Central memory CD8-positive, alpha-beta T cell (primary cell): ENCODE data around the gene SEMG2.

Source experiments
- ATAC-seq: fragments of 150-1000 bp; cut with Tn5 transposase; replicated peaks from 2 replicates; pipeline ENCODE4 v1.10.0; 2022; ENCODE audit warnings: mild to moderate bottlenecking, moderate FRiP score, moderate number of reproducible peaks; ENCODE audit not compliant: poor library complexity, severe bottlenecking; ENCODE audit errors: extremely low read depth
- DNase-seq, 2 donors: peaks; one replicate each; pipeline ENCODE4 v3.0.0; 2021; ENCODE audit warnings: low spot score in 2 of 2
- H3K27ac Mint-ChIP-seq: one replicate; pipeline ENCODE4 v1.8.0; 2022; ENCODE audit warnings: low read depth, mild to moderate bottlenecking, moderate library complexity, mixed read lengths
- H3K27me3 Mint-ChIP-seq: one replicate; pipeline ENCODE4 v1.8.0; 2022; ENCODE audit warnings: mixed read lengths
- H3K36me3 Mint-ChIP-seq: one replicate; pipeline ENCODE4 v1.8.0; 2022; ENCODE audit warnings: mild to moderate bottlenecking, moderate library complexity, mixed read lengths; ENCODE audit not compliant: insufficient read depth
- H3K4me1 Mint-ChIP-seq: one replicate; pipeline ENCODE4 v1.8.0; 2022; ENCODE audit warnings: mixed read lengths
- H3K4me3 Mint-ChIP-seq: one replicate; pipeline ENCODE4 v1.8.0; 2022; ENCODE audit warnings: mild to moderate bottlenecking, moderate library complexity, mixed read lengths
- H3K9me3 Mint-ChIP-seq: one replicate; pipeline ENCODE4 v1.8.0; 2022; ENCODE audit warnings: mixed read lengths

Gene SEMG2

DNA sequence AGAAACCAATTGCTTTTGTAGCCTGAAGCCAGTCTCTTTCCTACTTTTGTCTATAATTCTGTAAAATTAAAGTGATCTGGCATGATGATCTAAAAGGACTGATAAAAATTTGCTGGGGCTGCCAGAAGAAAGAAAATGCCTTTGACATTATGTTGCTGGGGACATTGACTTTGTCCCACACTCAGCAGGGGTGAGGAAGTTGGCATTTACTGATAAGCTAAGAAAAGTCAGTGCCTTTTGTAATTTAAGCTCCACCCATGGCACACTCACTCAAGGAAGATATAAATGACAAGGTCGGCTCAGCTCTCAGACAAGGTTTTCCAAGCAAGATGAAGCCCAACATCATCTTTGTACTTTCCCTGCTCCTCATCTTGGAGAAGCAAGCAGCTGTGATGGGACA, 14.4 kb upstream of the SEMG2 start, which contains the start of gene SEMG1:
TSS of gene SEMG1 (plus strand) at position 309 of the 400 bp plus-strand sequence. CDS start at position 330, 21 bp downstream.
- no peak within 1 kb of the TSS for H3K27ac Mint-ChIP-seq
- ATAC-seq, result no peak
- H3K36me3 Mint-ChIP-seq, result no peaks in the 10 kb centered on the region
- no peak within 1 kb of the TSS for H3K4me3 Mint-ChIP-seq
- peaks cover 6% of the 10 kb centered on the region for H3K9me3 Mint-ChIP-seq
- DNase-seq, result no peak
- H3K27me3 Mint-ChIP-seq, result peaks cover 81% of the 10 kb centered on the region
- H3K4me1 Mint-ChIP-seq, result no peaks in the 10 kb centered on the region

DNA sequence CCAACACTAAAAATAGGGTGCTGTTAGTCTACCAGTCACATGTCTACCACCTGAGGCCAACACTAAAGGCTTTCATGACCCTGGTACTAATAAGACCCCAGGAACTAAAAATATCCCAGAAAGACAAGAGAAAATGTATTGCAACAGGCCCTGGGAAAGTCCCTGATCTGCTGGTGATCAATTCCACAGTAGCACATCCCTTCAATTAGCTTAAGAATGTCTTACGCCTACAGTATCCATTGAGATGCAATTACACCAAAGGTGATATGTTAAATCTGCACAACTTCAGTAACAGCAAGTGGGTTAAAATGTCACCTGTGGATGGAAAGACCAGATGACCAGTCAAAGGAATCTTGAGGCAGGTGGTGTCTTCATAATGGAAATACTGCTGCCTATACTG, 11.2 kb upstream of the SEMG2 start:
- ATAC-seq (no peak), DNase-seq (no peak)
- no peak overlapping the region for H3K4me3 Mint-ChIP-seq
- H3K27me3 Mint-ChIP-seq, result peaks cover 73% of the 10 kb centered on the region
- H3K4me1 Mint-ChIP-seq, result no peaks in the 10 kb centered on the region
- H3K36me3 Mint-ChIP-seq, result no peaks in the 10 kb centered on the region
- H3K9me3 Mint-ChIP-seq, result no peaks in the 10 kb centered on the region
- no peak overlapping the region for H3K27ac Mint-ChIP-seq

DNA sequence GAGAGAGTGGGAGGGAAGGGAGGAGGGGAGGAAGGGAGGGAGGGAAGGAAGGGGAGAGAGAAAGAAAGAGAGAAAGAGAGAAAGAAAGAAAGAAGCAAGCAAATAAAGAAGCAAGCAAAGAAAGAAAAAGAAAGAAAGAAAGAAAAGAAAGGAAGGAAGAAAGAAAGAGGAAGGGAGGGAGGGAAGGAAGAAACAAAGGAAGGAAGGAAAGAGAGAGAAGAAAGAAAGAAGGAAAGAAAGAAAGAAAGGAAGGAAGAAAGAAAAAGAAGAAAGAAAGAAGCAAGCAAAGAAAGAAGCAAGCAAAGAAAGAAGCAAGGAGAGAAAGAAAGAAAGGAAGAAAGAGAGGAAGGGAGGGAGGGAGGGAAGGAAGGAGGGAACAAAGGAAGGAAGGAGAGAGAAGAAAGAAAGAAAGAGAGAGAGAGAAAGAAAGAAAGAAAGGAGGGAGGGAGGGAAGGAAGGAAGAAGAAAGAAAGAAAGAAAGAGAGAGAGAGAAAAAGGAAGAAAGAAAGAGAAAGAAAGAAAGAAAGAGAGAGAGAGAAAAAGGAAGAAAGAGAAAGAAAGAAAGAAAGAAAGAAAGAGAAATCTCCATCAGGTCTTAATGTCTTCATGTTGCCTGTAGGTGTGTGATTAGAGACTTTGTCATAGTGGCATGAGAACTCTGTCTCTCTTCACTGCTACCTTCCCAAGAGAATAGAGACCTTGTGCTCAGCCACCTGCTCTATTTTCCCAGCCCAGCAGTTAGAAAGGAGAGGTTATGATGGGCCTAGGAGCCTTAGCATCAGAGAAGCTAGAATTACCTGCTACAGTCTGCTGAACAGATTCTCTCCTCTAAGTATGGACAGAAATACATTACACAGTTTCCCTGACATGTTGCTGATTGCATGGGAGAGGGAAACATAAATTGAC, 9.4 kb upstream of the SEMG2 start:
- no peaks in the 10 kb centered on the region for H3K4me1 Mint-ChIP-seq
- ATAC-seq, result no peak
- peaks cover 66% of the 10 kb centered on the region for H3K27me3 Mint-ChIP-seq

GRCh38 chr20:45212836-45213235, 8.3 kb upstream of the SEMG2 start:
- Mint-ChIP-seq H3K27ac (no peak overlapping the region), H3K36me3 (no peaks in the 10 kb centered on the region), H3K4me3 (no peak overlapping the region), H3K27me3 (peaks cover 66% of the 10 kb centered on the region), H3K9me3 (no peaks in the 10 kb centered on the region), H3K4me1 (no peaks in the 10 kb centered on the region)
- ATAC-seq (no peak), DNase-seq (no peak)

More for the DNA sequence above, 9.4 kb upstream of the SEMG2 start:
- H3K27ac Mint-ChIP-seq, result no peak overlapping the region
- H3K4me3 Mint-ChIP-seq, result no peak overlapping the region
- H3K36me3 Mint-ChIP-seq, result no peaks in the 10 kb centered on the region
- DNase-seq, result no peak
- H3K9me3 Mint-ChIP-seq, result no peaks in the 10 kb centered on the region

GRCh38 chr20:45218124-45218523, 3.0 kb upstream of the SEMG2 start:
- Mint-ChIP-seq H3K36me3 (no peaks in the 10 kb centered on the region), H3K4me1 (no peaks in the 10 kb centered on the region), H3K27me3 (peaks cover 75% of the 10 kb centered on the region), H3K27ac (no peak overlapping the region), H3K4me3 (no peak overlapping the region), H3K9me3 (no peaks in the 10 kb centered on the region)
- ATAC-seq (no peak), DNase-seq (no peak)

- H3K4me3 Mint-ChIP-seq, result no peak overlapping the region
- H3K27me3 Mint-ChIP-seq, result peaks cover 75% of the 10 kb centered on the region
- ATAC-seq (no peak), DNase-seq (no peak)
- no peaks in the 10 kb centered on the region for H3K36me3 Mint-ChIP-seq
- no peak overlapping the region for H3K27ac Mint-ChIP-seq
- H3K4me1 Mint-ChIP-seq, result no peaks in the 10 kb centered on the region
- H3K9me3 Mint-ChIP-seq, result no peaks in the 10 kb centered on the region
Observed at GRCh38 chr20:45218636-45219035, 2.5 kb upstream of the SEMG2 start.

GRCh38 chr20:45223136-45223535, 2.0 kb downstream of the SEMG2 start:
- DNase-seq (no peak), ATAC-seq (no peak)
- H3K27me3 Mint-ChIP-seq, result peaks cover 68% of the 10 kb centered on the region
- no peak overlapping the region for H3K4me3 Mint-ChIP-seq
- no peaks in the 10 kb centered on the region for H3K4me1 Mint-ChIP-seq
- no peaks in the 10 kb centered on the region for H3K36me3 Mint-ChIP-seq
- H3K27ac Mint-ChIP-seq, result no peak overlapping the region
- no peaks in the 10 kb centered on the region for H3K9me3 Mint-ChIP-seq

- Mint-ChIP-seq H3K36me3 (no peaks in the 10 kb centered on the region), H3K27ac (no peak overlapping the region), H3K9me3 (no peaks in the 10 kb centered on the region), H3K27me3 (peaks cover 78% of the 10 kb centered on the region), H3K4me3 (no peak overlapping the region), H3K4me1 (no peaks in the 10 kb centered on the region)
- DNase-seq (no peak), ATAC-seq (no peak)
Observed at GRCh38 chr20:45226287-45226686, 5.1 kb downstream of the SEMG2 start.

- H3K4me1 Mint-ChIP-seq, result no peaks in the 10 kb centered on the region
- peaks cover 4% of the 10 kb centered on the region for H3K9me3 Mint-ChIP-seq
- H3K27ac Mint-ChIP-seq, result no peak overlapping the region
- ATAC-seq (no peak), DNase-seq (no peak)
- H3K4me3 Mint-ChIP-seq, result no peak overlapping the region
- no peaks in the 10 kb centered on the region for H3K36me3 Mint-ChIP-seq
- H3K27me3 Mint-ChIP-seq, result peaks cover 78% of the 10 kb centered on the region
Observed at GRCh38 chr20:45229264-45230056, 8.3 kb downstream of the SEMG2 start.

GRCh38 chr20:45230631-45231030, 9.5 kb downstream of the SEMG2 start:
- Mint-ChIP-seq H3K4me3 (no peak overlapping the region), H3K4me1 (no peaks in the 10 kb centered on the region), H3K36me3 (no peaks in the 10 kb centered on the region), H3K27ac (no peak overlapping the region), H3K9me3 (peaks cover 9% of the 10 kb centered on the region), H3K27me3 (peaks cover 73% of the 10 kb centered on the region)
- ATAC-seq (no peak), DNase-seq (no peak)

GRCh38 chr20:45235995-45236394, 14.8 kb downstream of the SEMG2 start:
- DNase-seq, result no peak
- Mint-ChIP-seq H3K27me3 (peaks cover 86% of the 10 kb centered on the region), H3K36me3 (no peaks in the 10 kb centered on the region), H3K9me3 (peaks cover 9% of the 10 kb centered on the region), H3K4me1 (no peaks in the 10 kb centered on the region), H3K27ac (no peak overlapping the region), H3K4me3 (no peak overlapping the region)
- ATAC-seq, result no peak

- ATAC-seq, result no peak
- H3K9me3 Mint-ChIP-seq, result peaks cover 9% of the 10 kb centered on the region
- DNase-seq, result no peak
- no peak overlapping the region for H3K4me3 Mint-ChIP-seq
- peaks cover 86% of the 10 kb centered on the region for H3K27me3 Mint-ChIP-seq
- H3K27ac Mint-ChIP-seq, result no peak overlapping the region
- H3K4me1 Mint-ChIP-seq, result no peaks in the 10 kb centered on the region
- H3K36me3 Mint-ChIP-seq, result no peaks in the 10 kb centered on the region
Observed at GRCh38 chr20:45238139-45238538, 17.0 kb downstream of the SEMG2 start.

DNA sequence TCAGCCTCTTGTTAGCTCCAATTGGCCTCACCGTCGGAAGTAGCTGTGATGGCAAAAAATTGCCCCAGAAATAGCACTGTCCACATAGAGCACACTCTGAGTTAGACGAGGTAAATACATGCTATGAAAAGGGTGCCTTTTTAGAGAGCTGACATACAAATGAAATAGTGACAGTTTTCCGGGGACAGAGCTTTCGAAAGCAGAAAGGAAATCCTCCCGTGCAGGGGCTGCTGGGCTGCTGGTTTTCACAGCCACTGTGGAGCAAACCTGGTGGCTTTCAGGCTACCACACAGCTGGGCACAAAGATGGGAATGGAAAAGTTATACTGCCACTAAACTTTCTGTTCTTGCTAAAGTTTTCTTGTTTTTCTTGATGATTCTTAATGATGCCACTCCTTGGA, 24.9 kb downstream of the SEMG2 start:
- DNase-seq (no peak), ATAC-seq (no peak)
- Mint-ChIP-seq H3K4me3 (no peak overlapping the region), H3K36me3 (no peaks in the 10 kb centered on the region), H3K4me1 (no peaks in the 10 kb centered on the region), H3K27me3 (peaks cover 89% of the 10 kb centered on the region), H3K9me3 (no peaks in the 10 kb centered on the region), H3K27ac (no peak overlapping the region)
